Measurements from ENCODE around the gene PRR23B. TPM values are rescaled to one million over a fixed set of nuclear protein-coding genes. Genes with fewer than 3 reads are reported as not detected.

Gene PRR23B
- total and polyA plus RNA-seq, 9 donors: 0.19 TPM; not detected in 8

DNA sequence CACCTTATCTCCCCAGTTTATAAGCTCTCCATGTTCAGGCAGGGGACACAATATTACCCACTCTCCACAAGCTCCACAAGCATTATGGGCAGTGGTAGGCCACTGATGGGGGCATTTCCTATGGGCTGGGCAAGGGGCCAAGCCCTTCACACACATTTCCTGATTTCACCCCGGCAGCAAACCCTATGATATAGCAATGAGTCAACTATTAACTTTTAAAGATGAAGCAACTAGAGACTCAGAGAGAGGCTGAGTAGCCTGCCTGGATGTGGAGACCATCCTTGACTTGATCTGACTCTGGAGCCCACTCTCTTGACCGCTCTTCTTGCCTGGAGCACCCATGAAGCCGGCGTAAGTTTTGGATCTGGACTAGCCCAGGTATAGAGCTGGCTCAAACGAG lies 46.3 kb downstream of the PRR23B start:
- H3K4me3 ChIP-seq (ENCODE audit: low read length): no peak overlapping the region
- WGBS (ENCODE audit: insufficient coverage): 88% methylated on average over 4 of the region's 5 CpGs
- H3K4me1 ChIP-seq (ENCODE audit: control insufficient read depth, insufficient read depth, low read length): no peaks in the 10 kb centered on the region
- no peak overlapping the region for H3K27ac ChIP-seq (ENCODE audit: low read length)
- no peaks in the 10 kb centered on the region for H3K9me3 ChIP-seq (replicated peaks; ENCODE audit: control insufficient read depth, low read depth, low read length)
- no peak for DNase-seq
- H3K27me3 ChIP-seq (ENCODE audit: control insufficient read depth, insufficient read depth, low read length): no peaks in the 10 kb centered on the region
- H3K36me3 ChIP-seq (ENCODE audit: control insufficient read depth, insufficient read depth, low read length): no peaks in the 10 kb centered on the region

DNA sequence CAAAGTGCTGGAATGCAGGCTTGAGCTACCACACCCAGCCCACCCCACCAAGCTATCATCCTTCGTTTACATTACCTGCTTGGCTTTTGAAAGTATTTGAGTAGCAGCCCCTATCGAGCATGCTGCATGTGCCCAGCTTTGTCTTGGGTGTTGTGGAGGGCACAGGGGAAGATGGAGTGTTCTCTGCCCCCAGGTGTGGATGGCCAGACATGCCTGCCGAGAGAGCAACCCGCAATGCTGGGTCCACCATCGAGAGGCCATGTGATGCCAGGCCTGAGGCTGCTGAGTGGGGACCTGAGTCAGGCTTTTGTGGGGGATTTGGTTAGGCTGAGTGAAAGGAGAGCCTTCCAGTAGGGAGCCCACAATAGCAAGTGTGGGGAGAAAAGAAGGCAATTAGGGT lies 47.8 kb downstream of the PRR23B start:
- Histone ChIP-seq H3K9me3 (replicated peaks; ENCODE audit: control insufficient read depth, low read depth, low read length) (no peaks in the 10 kb centered on the region), H3K27ac (ENCODE audit: low read length) (no peak overlapping the region), H3K36me3 (ENCODE audit: control insufficient read depth, insufficient read depth, low read length) (no peaks in the 10 kb centered on the region), H3K27me3 (ENCODE audit: control insufficient read depth, insufficient read depth, low read length) (peaks cover 3% of the 10 kb centered on the region), H3K4me1 (ENCODE audit: control insufficient read depth, insufficient read depth, low read length) (no peaks in the 10 kb centered on the region), H3K4me3 (ENCODE audit: low read length) (no peak overlapping the region)
- WGBS (ENCODE audit: insufficient coverage): 83% methylated on average over 4 of the region's 5 CpGs
- DNase-seq: no peak

- H3K27me3 ChIP-seq (ENCODE audit: control insufficient read depth, insufficient read depth, low read length): peaks cover 3% of the 10 kb centered on the region
- DNase-seq: no peak
- 35% methylated on average over 3 of the region's 6 CpGs for WGBS (ENCODE audit: insufficient coverage)
Measured at GRCh38 chr3:138971766-138972320, 48.9 kb downstream of the PRR23B start.

More at GRCh38 chr3:138971766-138972320, 48.9 kb downstream of the PRR23B start:
- Histone ChIP-seq H3K9me3 (replicated peaks; ENCODE audit: control insufficient read depth, low read depth, low read length) (no peaks in the 10 kb centered on the region), H3K36me3 (ENCODE audit: control insufficient read depth, insufficient read depth, low read length) (no peaks in the 10 kb centered on the region), H3K4me1 (ENCODE audit: control insufficient read depth, insufficient read depth, low read length) (no peaks in the 10 kb centered on the region), H3K27ac (ENCODE audit: low read length) (no peak overlapping the region), H3K4me3 (ENCODE audit: low read length) (no peak overlapping the region)

Other genes with a start within 250 kb of the PRR23B start
- gene PIK3CB, start 186.0 kb downstream of the PRR23B start, total RNA-seq: 8.0 TPM
- gene PIK3CB, start 186.0 kb downstream of the PRR23B start, polyA plus RNA-seq (ENCODE audit: insufficient read depth in 1 of 8, insufficient read length in 8 of 8, low replicate concordance in 1 of 8): 10 to 100 TPM in 4 of 8 donors, 1 to 10 TPM in 4; 9.4 to 16.3 (median 10.3) TPM
- gene FOXL2, start 73.8 kb downstream of the PRR23B start, total RNA-seq: not detected
- gene FOXL2, start 73.8 kb downstream of the PRR23B start, polyA plus RNA-seq (ENCODE audit: insufficient read depth in 1 of 8, insufficient read length in 8 of 8, low replicate concordance in 1 of 8): under 1 TPM in 3 of 8 donors, not detected in 5; 0.05 to 0.09 (median 0.05) TPM
- gene FOXL2NB, start 73.7 kb downstream of the PRR23B start, total RNA-seq: not detected
- gene FOXL2NB, start 73.7 kb downstream of the PRR23B start, polyA plus RNA-seq (ENCODE audit: insufficient read depth in 1 of 8, insufficient read length in 8 of 8, low replicate concordance in 1 of 8): under 1 TPM in 4 of 8 donors, not detected in 4; 0.05 to 0.13 (median 0.08) TPM
- gene PRR23A, start 14.7 kb downstream of the PRR23B start, total RNA-seq: not detected
- not detected for gene PRR23A, start 14.7 kb downstream of the PRR23B start, polyA plus RNA-seq (ENCODE audit: insufficient read depth in 1 of 8, insufficient read length in 8 of 8, low replicate concordance in 1 of 8)
- not detected for gene PRR23C, start 24.0 kb upstream of the PRR23B start, total RNA-seq
- gene PRR23C, start 24.0 kb upstream of the PRR23B start, polyA plus RNA-seq (ENCODE audit: insufficient read depth in 1 of 8, insufficient read length in 8 of 8, low replicate concordance in 1 of 8): not detected